ENCODE measurements around the gene PALM2AKAP2. TPM values are rescaled to one million over a fixed set of nuclear protein-coding genes. Genes with fewer than 3 reads are reported as not detected.

The PALM2AKAP2 gene
- total and polyA plus RNA-seq, 10 of the 15 experiments (the other 5 are each of a cell fraction or from before 2014, with no cell fraction given): 0.01 TPM; not detected in 9

DNA sequence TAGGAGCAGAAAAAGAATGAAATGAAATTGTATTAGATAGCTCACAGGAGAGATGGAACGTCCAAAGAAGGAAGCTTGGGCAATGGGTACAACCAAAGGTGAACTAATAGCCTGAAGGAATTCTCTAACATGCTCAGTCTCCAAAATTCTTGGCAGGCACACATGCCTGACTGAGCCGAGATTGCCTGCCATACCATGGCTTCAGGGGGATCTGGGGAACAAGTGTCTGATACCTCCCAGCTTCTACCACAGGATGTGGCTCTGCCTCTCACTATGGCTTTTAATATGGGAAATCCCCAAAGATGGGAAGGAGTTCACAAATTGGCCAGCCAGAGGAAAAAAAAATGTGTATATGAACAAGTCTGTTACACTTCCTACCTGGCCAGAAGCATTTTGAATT is 3.6 kb upstream of the PALM2AKAP2 start:
- SMC1A ChIA-PET (ENCODE audit: uncharacterized antibody, unreplicated experiment): no interaction called here
- no peak for DNase-seq (ENCODE audit: low read depth, low spot score)
- Histone ChIP-seq H2AFZ (ENCODE audit: control insufficient read depth, low read depth, low read length) (no peak overlapping the region), H3K79me2 (ENCODE audit: control insufficient read depth, insufficient read depth, low read length) (no peaks in the 10 kb centered on the region), H3K27ac (ENCODE audit: control insufficient read depth, insufficient read depth) (no peak overlapping the region), H3K9ac (ENCODE audit: control insufficient read depth, insufficient read depth, low read length) (no peak overlapping the region), H3K27me3 (replicated peaks in 1 of 2; ENCODE audit: control insufficient read depth in 2 of 2, insufficient read depth in 2 of 2, low read length in 1 of 2) (peaks cover 4% of the 10 kb centered on the region in 2 experiments; a peak in 3 of 4 replicates), H3K9me3 (replicated peaks; ENCODE audit: control insufficient read depth, insufficient read depth, low read length) (no peaks in the 10 kb centered on the region; the same call in 2 of the 3 replicates), H3K36me3 (ENCODE audit: control insufficient read depth in 2 of 2, insufficient read depth in 2 of 2, low read length in 1 of 2) (no peaks in the 10 kb centered on the region), H3K4me2 (ENCODE audit: control insufficient read depth, insufficient read depth) (no peak overlapping the region), H3K4me3 (no peak overlapping the region), H3K4me1 (ENCODE audit: control insufficient read depth, insufficient read depth, low read length) (no peaks in the 10 kb centered on the region), H4K20me1 (ENCODE audit: control insufficient read depth, insufficient read depth) (no peaks in the 10 kb centered on the region)
- no peak for FAIRE-seq
- TF ChIP-seq NR2F1 (conservative IDR thresholded peaks at IDR 0.05) (no peak), MTA3 (IDR thresholded peaks at IDR 0.05; ENCODE audit: borderline replicate concordance, low read length) (no peak), MEF2A (IDR thresholded peaks at IDR 0.05; ENCODE audit: insufficient read depth, low read depth, low read length) (no peak), TCF3 (IDR thresholded peaks at IDR 0.05; ENCODE audit: borderline replicate concordance, insufficient read depth, low read depth, low read length) (no peak)
- TF ChIP-seq, protein P1, sequence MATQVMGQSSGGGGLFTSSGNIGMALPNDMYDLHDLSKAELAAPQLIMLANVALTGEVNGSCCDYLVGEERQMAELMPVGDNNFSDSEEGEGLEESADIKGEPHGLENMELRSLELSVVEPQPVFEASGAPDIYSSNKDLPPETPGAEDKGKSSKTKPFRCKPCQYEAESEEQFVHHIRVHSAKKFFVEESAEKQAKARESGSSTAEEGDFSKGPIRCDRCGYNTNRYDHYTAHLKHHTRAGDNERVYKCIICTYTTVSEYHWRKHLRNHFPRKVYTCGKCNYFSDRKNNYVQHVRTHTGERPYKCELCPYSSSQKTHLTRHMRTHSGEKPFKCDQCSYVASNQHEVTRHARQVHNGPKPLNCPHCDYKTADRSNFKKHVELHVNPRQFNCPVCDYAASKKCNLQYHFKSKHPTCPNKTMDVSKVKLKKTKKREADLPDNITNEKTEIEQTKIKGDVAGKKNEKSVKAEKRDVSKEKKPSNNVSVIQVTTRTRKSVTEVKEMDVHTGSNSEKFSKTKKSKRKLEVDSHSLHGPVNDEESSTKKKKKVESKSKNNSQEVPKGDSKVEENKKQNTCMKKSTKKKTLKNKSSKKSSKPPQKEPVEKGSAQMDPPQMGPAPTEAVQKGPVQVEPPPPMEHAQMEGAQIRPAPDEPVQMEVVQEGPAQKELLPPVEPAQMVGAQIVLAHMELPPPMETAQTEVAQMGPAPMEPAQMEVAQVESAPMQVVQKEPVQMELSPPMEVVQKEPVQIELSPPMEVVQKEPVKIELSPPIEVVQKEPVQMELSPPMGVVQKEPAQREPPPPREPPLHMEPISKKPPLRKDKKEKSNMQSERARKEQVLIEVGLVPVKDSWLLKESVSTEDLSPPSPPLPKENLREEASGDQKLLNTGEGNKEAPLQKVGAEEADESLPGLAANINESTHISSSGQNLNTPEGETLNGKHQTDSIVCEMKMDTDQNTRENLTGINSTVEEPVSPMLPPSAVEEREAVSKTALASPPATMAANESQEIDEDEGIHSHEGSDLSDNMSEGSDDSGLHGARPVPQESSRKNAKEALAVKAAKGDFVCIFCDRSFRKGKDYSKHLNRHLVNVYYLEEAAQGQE (IDR thresholded peaks at IDR 0.05; ENCODE audit: low read depth, low read length): no peak
- WGBS (ENCODE audit: insufficient coverage, insufficient replicate concordance, low lambda C conversion rate, missing lambda C conversion rate): 20% methylated on average over 2 of the region's 2 CpGs
- POLR2A ChIA-PET: no interaction called here
- RAD21 ChIA-PET (ENCODE audit: unreplicated experiment): no interaction called here
- no peak for ATAC-seq
- BruUV-seq (replicated peaks): no TSS peak
- CTCF ChIA-PET: no interaction called here
- intact Hi-C loops (cut with micrococcal nuclease; ENCODE audit: unreplicated experiment): no loop called here
- in situ Hi-C loops (cut with MboI): no loop called here
